Body of pancreas (tissue), 4 donors: Measurements from ENCODE around the gene FIBP. TPM values are rescaled to one million over a fixed set of nuclear protein-coding genes. Genes with fewer than 3 reads are reported as not detected.

Experiments used
- ATAC-seq: fragments of 150-250 bp; one replicate; pipeline ENCODE4 v1.9.1; 2016
- DNase-seq, 4 donors: peaks; one replicate each; pipeline ENCODE4 v3.0.0-alpha.2; 2019
- H3K27ac ChIP-seq, 4 donors: fragments of 200-600 bp; sonication (generic); 1 replicate in 3 of 4; 2 replicates in 1 of 4; pipeline versions ENCODE4 v1.5.1 to v1.6.1; 2016 to 2019; ENCODE audit warnings: mild to moderate bottlenecking in 1 of 4, mixed read lengths in 1 of 4, moderate library complexity in 1 of 4
- H3K27me3 ChIP-seq, 2 donors: fragments of 200-600 bp; sonication (generic); one replicate each; pipeline ENCODE4 v1.6.0; 2016; ENCODE audit warnings: mild to moderate bottlenecking in 1 of 2
- H3K36me3 ChIP-seq, 2 donors: fragments of 200-600 bp; sonication (generic); replicated peaks in 1 of 2; 2 replicates each; pipeline ENCODE4 v1.5.1; 2016; ENCODE audit warnings: low read depth in 2 of 2; ENCODE audit not compliant: insufficient read depth in 1 of 2
- H3K4me1 ChIP-seq: fragments of 200-600 bp; sonication (generic); one replicate; pipeline ENCODE4 v1.6.0; 2016
- H3K4me3 ChIP-seq, 2 donors: fragments of 200-600 bp; sonication (generic); 1 replicate in 1 of 2; 2 replicates in 1 of 2; pipeline ENCODE4 v1.5.1; 2016 to 2019
- H3K9me3 ChIP-seq, 3 donors: fragments of 200-600 bp; sonication (generic); 1 replicate in 2 of 3; 2 replicates in 1 of 3; pipeline ENCODE4 v1.5.1; 2016
- POLR2A ChIP-seq, 3 donors: fragments of 450-650 bp; IDR thresholded peaks; one replicate each; pipeline ENCODE4 v1.6.1; 2016; ENCODE audit warnings: antibody characterized with exemption in 3 of 3, mild to moderate bottlenecking in 2 of 3
- WGBS, 2 donors: methylation state at CpG; one replicate each; pipeline ENCODE4 v1.1.5; 2017; 5-methylcytosine and 5-hydroxymethylcytosine counted together
- intact Hi-C: fragments of 100-400 bp; cut with DNase I; formaldehyde crosslinking; loops from one replicate; pipeline ENCODE4 v1.15.1; 2023
- total RNA-seq, 2 donors: library from RNA; depleted of rRNA; stranded (reverse); fragments of >200 nt; gene quantifications; one replicate each; pipeline ENCODE4 v1.1.0, GENCODE V29; 2016
- TF ChIP-seq, protein P1 (sequence below), 7 experiments: fragments of 450-650 bp in 4 of 7; fragments of 200-600 bp in 3 of 7; sonication (generic) in 3 of 7; IDR thresholded peaks; one replicate each; pipeline ENCODE4 v1.5.1; 2016 to 2019; ENCODE audit warnings: antibody characterized with exemption in 7 of 7

Gene FIBP
- total RNA-seq, 2 donors from 2014 or later = 40.2 to 49.5 TPM

DNA sequence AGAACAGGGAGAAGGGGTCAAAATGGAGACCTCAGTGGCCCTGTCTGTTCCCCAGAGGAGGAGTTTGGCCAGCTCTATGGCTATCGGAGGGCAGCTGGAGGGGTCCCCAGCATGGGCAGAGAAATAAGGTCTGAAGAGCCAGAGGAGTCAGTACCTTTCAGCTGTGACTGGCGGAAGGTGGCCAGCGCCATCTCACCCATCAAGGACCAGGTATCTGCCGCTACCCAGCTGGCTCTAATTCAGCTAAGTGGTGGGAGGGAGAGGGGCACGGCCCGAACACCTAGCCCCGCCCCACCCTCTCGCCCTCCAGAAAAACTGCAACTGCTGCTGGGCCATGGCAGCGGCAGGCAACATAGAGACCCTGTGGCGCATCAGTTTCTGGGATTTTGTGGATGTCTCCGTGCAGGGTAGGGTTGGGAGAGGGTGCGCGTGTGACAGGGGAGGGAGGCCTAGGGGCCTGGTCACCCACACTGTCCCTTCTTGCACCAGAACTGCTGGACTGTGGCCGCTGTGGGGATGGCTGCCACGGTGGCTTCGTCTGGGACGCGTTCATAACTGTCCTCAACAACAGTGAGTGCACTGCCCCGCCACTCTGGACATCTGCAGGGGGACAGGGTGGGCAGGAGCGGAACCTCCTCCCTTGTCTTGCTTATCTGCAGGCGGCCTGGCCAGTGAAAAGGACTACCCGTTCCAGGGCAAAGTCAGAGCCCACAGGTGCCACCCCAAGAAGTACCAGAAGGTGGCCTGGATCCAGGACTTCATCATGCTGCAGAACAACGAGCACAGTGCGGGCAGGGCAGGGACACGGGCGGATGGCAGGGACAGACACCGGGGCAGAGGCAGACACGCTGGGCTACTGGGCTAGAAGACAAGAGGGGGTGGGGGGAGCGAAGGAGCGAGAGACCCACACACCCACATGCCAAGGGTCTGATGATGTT is 5.9 kb downstream of the FIBP start:
- intact Hi-C loops = loop anchor here (5.0 kb wide), 1 partner anchor 100 kb away; no protein-coding TSS in a partner anchor
- Histone ChIP-seq H3K27ac (no peak overlapping the region), H3K36me3 (peaks cover 0 to 7% of the 10 kb centered on the region in 2 donors), H3K4me3 (no peak overlapping the region), H3K4me1 (peaks cover 11% of the 10 kb centered on the region), H3K9me3 (no peaks in the 10 kb centered on the region), H3K27me3 (no peaks in the 10 kb centered on the region)
- WGBS, 2 donors = 86 to 89% methylated on average over 14 to 28 of the region's 30 CpGs
- ATAC-seq (no peak), DNase-seq (no peak)
- TF ChIP-seq POLR2A (IDR thresholded peaks at IDR 0.05) = no peak
- TF ChIP-seq, protein P1, sequence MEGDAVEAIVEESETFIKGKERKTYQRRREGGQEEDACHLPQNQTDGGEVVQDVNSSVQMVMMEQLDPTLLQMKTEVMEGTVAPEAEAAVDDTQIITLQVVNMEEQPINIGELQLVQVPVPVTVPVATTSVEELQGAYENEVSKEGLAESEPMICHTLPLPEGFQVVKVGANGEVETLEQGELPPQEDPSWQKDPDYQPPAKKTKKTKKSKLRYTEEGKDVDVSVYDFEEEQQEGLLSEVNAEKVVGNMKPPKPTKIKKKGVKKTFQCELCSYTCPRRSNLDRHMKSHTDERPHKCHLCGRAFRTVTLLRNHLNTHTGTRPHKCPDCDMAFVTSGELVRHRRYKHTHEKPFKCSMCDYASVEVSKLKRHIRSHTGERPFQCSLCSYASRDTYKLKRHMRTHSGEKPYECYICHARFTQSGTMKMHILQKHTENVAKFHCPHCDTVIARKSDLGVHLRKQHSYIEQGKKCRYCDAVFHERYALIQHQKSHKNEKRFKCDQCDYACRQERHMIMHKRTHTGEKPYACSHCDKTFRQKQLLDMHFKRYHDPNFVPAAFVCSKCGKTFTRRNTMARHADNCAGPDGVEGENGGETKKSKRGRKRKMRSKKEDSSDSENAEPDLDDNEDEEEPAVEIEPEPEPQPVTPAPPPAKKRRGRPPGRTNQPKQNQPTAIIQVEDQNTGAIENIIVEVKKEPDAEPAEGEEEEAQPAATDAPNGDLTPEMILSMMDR (IDR thresholded peaks at IDR 0.05) = no peak

DNA sequence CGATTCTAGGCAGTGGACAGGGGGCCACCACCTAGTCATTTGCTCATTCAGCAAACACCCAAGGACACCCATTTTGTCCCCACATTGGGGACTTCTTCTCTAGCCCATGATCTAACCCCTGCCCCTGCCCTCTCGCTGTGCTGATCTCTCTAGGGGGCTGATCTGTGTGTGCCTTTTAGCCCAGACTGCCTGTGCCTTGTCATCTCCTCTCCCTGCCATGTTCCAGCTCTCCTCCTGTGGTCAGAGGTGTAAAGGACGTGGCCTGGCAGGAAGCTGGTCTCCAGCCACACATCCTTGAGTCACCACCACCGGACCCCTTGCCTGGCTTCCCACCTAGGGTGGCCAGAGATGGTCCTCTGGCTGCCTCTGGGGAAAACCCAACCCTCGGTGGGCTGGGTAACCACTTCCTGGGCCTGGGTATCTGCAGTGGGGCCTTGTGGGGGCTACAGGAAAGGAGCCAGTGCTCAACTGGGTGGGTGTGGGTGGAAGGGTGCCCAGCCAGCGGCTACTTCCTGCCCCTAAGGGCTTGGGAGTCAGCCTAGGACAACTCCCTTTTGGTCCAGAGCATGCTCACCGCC is 7.3 kb downstream of the FIBP start:
- intact Hi-C loops = loop anchor here (5.0 kb wide), 1 partner anchor 101 kb away; no protein-coding TSS in a partner anchor
- WGBS, 2 donors = 72 to 76% methylated on average over 5 to 7 of the region's 7 CpGs
- DNase-seq = no peak

DNA sequence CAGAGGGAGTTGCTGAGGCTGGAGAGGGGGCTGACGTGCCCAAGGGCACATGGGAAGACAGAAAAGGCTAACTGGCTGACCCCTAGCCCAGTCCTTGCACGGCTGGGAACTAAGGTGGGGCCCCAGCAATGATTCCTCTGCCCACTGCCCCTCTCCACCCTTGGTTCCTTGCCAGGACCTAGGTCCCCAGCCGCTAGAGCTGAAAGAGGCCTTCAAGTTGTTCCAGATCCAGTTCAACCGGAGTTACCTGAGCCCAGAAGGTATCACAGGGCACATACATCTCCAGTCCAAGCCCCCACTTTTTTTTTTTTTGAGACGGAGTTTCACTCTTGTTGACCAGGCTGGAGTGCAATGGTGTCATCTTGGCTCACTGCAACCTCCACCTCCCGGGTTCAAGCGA is 8.2 kb downstream of the FIBP start:
- Histone ChIP-seq H3K4me3 (no peak overlapping the region), H3K4me1 (peaks cover 4% of the 10 kb centered on the region), H3K9me3 (no peaks in the 10 kb centered on the region), H3K27ac (no peak overlapping the region), H3K36me3 (peaks cover 0 to 7% of the 10 kb centered on the region in 2 donors), H3K27me3 (no peaks in the 10 kb centered on the region)
- 58 to 62% methylated on average over 7 of the region's 7 CpGs for WGBS, 2 donors
- TF ChIP-seq, protein P1 (IDR thresholded peaks at IDR 0.05) = no peak
- no peak for TF ChIP-seq POLR2A (IDR thresholded peaks at IDR 0.05)
- DNase-seq = no peak
- intact Hi-C loops = loop anchor here (5.0 kb wide), 1 partner anchor 102 kb away; no protein-coding TSS in a partner anchor
- no peak for ATAC-seq

More for the DNA sequence above, 7.3 kb downstream of the FIBP start:
- no peaks in the 10 kb centered on the region for H3K27me3 ChIP-seq
- no peak overlapping the region for H3K27ac ChIP-seq
- H3K9me3 ChIP-seq = no peaks in the 10 kb centered on the region
- peaks cover 5% of the 10 kb centered on the region for H3K4me1 ChIP-seq
- peaks cover 0 to 7% of the 10 kb centered on the region in 2 donors for H3K36me3 ChIP-seq
- TF ChIP-seq POLR2A (IDR thresholded peaks at IDR 0.05) = no peak
- TF ChIP-seq, protein P1 (IDR thresholded peaks at IDR 0.05) = no peak
- H3K4me3 ChIP-seq = no peak overlapping the region
- ATAC-seq = no peak

DNA sequence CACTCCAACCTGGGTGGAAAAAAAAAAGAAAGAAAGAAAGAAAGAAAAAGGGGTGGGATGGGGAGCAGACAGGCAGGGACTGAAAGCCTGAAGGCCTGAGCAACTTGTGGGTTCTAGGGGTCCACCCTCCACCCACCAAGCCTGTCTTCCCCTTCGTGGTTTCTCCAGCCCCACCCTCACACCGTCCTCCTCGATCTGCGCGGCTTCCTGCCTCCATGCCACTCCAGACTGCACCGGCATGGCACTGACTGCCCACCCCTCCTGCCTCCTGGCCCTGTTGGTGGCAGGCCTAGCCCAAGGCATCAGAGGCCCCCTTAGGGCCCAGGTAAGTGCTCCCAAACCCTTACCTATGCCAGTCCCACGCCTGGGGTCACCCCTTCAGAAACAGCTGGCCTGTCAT is 8.7 kb downstream of the FIBP start, which contains the start of gene CTSW:
Gene CTSW, plus strand, starts transcription at position 221 of the 400 bp plus-strand sequence. Its CDS starts 18 bp downstream, at position 239.
- H3K27me3 ChIP-seq = no peaks in the 10 kb centered on the region
- no peaks in the 10 kb centered on the region for H3K4me1 ChIP-seq
- no peak for DNase-seq
- no peak within 1 kb of the TSS for H3K27ac ChIP-seq
- TF ChIP-seq POLR2A (IDR thresholded peaks at IDR 0.05) = no peak
- TF ChIP-seq, protein P1 (IDR thresholded peaks at IDR 0.05) = no peak
- intact Hi-C loops = loop anchor here (5.0 kb wide), 1 partner anchor 103 kb away; no protein-coding TSS in a partner anchor
- no peaks in the 10 kb centered on the region for H3K9me3 ChIP-seq
- peaks cover 0 to 7% of the 10 kb centered on the region in 2 donors for H3K36me3 ChIP-seq
- WGBS, 2 donors = 53 to 57% methylated on average over 7 of the region's 7 CpGs
- H3K4me3 ChIP-seq = no peak within 1 kb of the TSS
- ATAC-seq = no peak
